ENCODE measurements around the gene DDX6. TPM values are rescaled to one million over a fixed set of nuclear protein-coding genes. Genes with fewer than 3 reads are reported as not detected.

Gene DDX6
- total and polyA plus RNA-seq, 2 donors (not counting 3 experiments of a cell fraction or from before 2014, with no cell fraction given): 19.1 to 138 TPM

- FAIRE-seq: no peak
Measured at GRCh38 chr11:118834427-118835028, 43.6 kb upstream of the DDX6 start.

More at GRCh38 chr11:118834427-118835028, 43.6 kb upstream of the DDX6 start:
- ChIA-PET POLR2A (no interaction called here), CTCF (no interaction called here)
- Histone ChIP-seq H3K9ac (replicated peaks; ENCODE audit: extremely low read depth, insufficient read depth, low read length) (no peak overlapping the region), H3K9me1 (replicated peaks; ENCODE audit: control insufficient read depth, extremely low read depth, insufficient read depth, low read length) (no peaks in the 10 kb centered on the region), H3K9me3 (replicated peaks; ENCODE audit: control insufficient read depth, insufficient read depth, low read length) (no peaks in the 10 kb centered on the region), H3K36me3 (ENCODE audit: control insufficient read depth in 2 of 2, extremely low read depth in 1 of 2, insufficient read depth in 2 of 2, low read length in 2 of 2) (no peaks in the 10 kb centered on the region), H3K4me3 (replicated peaks in 1 of 3; ENCODE audit: insufficient read depth in 1 of 3, low read depth in 1 of 3, low read length in 3 of 3) (no peak overlapping the region), H3K27me3 (ENCODE audit: control insufficient read depth in 2 of 2, insufficient read depth in 2 of 2, low read length in 2 of 2) (peaks cover 0 to 5% of the 10 kb centered on the region in 2 experiments), H3K27ac (ENCODE audit: insufficient read depth, low read depth, low read length) (no peak overlapping the region), H4K20me1 (replicated peaks; ENCODE audit: control insufficient read depth, extremely low read depth, insufficient read depth, low read length) (no peaks in the 10 kb centered on the region), H2AFZ (ENCODE audit: low read depth, low read length) (no peak overlapping the region), H3K4me2 (ENCODE audit: insufficient read depth, low read length) (no peak overlapping the region), H3K4me1 (ENCODE audit: control insufficient read depth, extremely low read depth, insufficient read depth, low read length) (no peaks in the 10 kb centered on the region), H3K79me2 (ENCODE audit: control insufficient read depth, insufficient read depth, low read length) (no peaks in the 10 kb centered on the region)
- TF ChIP-seq EZH2 (IDR thresholded peaks at IDR 0.05; ENCODE audit: borderline replicate concordance, low read depth, low read length, severe bottlenecking) (no peak), MYC (IDR thresholded peaks at IDR 0.05; ENCODE audit: low read depth, low read length) (no peak), MAX (IDR thresholded peaks at IDR 0.05; ENCODE audit: insufficient read depth, insufficient read length) (no peak), POLR2AphosphoS5 (IDR thresholded peaks at IDR 0.05; ENCODE audit: insufficient read depth, low read depth, low read length) (no peak), GATA2 (IDR thresholded peaks at IDR 0.05; ENCODE audit: insufficient read depth, insufficient read length, low read depth, low read length) (no peak), CTCF (IDR thresholded peaks at IDR 0.05; ENCODE audit: extremely low read depth in 1 of 2, insufficient read depth in 1 of 2, low read depth in 1 of 2, low read length in 2 of 2) (no peak), FOS (IDR thresholded peaks at IDR 0.05; ENCODE audit: borderline replicate concordance, insufficient read depth, low read length) (no peak), JUN (IDR thresholded peaks at IDR 0.05; ENCODE audit: borderline replicate concordance, insufficient read depth, insufficient read length, low read depth) (no peak), POLR2A (IDR thresholded peaks at IDR 0.05; ENCODE audit: low read depth, low read length) (no peak)
- intact Hi-C loops (cut with micrococcal nuclease): no loop called here
- no TSS peak for BruUV-seq (replicated peaks)
- no peak for DNase-seq (ENCODE audit: low read depth, low spot score)
- dilution Hi-C loops (cut with MboI; ENCODE audit: extremely low pct_ligation_motif_present, low sequenced_read_pairs): no loop called here
